ENCODE results near the gene BIN1.

The BIN1 gene

DNA sequence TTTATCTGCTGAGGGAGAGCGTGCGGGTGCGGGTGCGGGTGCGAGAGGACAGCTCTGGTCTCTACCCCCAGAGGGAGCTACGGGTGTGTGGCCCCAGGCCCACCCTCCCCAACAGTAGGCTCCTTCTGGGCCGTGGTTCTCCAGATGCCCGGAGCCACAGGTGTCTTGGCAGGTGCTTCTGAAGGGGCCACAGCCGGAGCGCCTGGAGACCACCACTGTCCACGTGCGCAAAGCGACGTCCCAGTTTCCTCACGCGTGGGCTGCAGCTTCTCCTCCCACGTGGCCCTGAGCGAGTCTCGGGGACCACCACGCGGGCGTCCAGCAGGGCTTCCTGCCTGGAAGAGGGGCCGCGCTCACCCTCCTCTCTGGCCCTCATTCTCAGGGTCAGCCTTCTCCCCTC lies 90.6 kb downstream of the BIN1 start:
- H3K27me3 ChIP-seq (ENCODE audit: control insufficient read depth, insufficient read depth, low read length) = peaks cover 6% of the 10 kb centered on the region
- no peak overlapping the region for H3K4me3 ChIP-seq (ENCODE audit: low read length)
- H3K36me3 ChIP-seq (ENCODE audit: insufficient read depth, low read length) = no peaks in the 10 kb centered on the region
- no peak overlapping the region for H3K9ac ChIP-seq (ENCODE audit: low read depth, low read length)
- H3K9me3 ChIP-seq (replicated peaks; ENCODE audit: low read length) = no peaks in the 10 kb centered on the region
- peaks cover 36% of the 10 kb centered on the region for H3K4me1 ChIP-seq (ENCODE audit: control insufficient read depth, insufficient read depth, low read length)
- no peak overlapping the region for H3K4me2 ChIP-seq (ENCODE audit: low read length)

GRCh38 chr2:127015106-127015910 lies 91.6 kb downstream of the BIN1 start:
- Histone ChIP-seq H3K4me2 (ENCODE audit: low read length) (peak overlapping the region; percentile 58), H3K27me3 (ENCODE audit: control insufficient read depth, insufficient read depth, low read length) (peaks cover 6% of the 10 kb centered on the region), H3K9ac (ENCODE audit: low read depth, low read length) (peak overlapping the region; percentile 57), H3K4me3 (ENCODE audit: low read length) (no peak overlapping the region), H3K36me3 (ENCODE audit: insufficient read depth, low read length) (no peaks in the 10 kb centered on the region), H3K9me3 (replicated peaks; ENCODE audit: low read length) (no peaks in the 10 kb centered on the region), H3K4me1 (ENCODE audit: control insufficient read depth, insufficient read depth, low read length) (peaks cover 36% of the 10 kb centered on the region)

GRCh38 chr2:127014630-127015029 lies 92.3 kb downstream of the BIN1 start:
- Histone ChIP-seq H3K9ac (ENCODE audit: low read depth, low read length) (peak overlapping the region; percentile 57), H3K36me3 (ENCODE audit: insufficient read depth, low read length) (no peaks in the 10 kb centered on the region), H3K27me3 (ENCODE audit: control insufficient read depth, insufficient read depth, low read length) (peaks cover 6% of the 10 kb centered on the region), H3K9me3 (replicated peaks; ENCODE audit: low read length) (no peaks in the 10 kb centered on the region), H3K4me1 (ENCODE audit: control insufficient read depth, insufficient read depth, low read length) (peaks cover 36% of the 10 kb centered on the region), H3K4me2 (ENCODE audit: low read length) (peak overlapping the region; percentile 58), H3K4me3 (ENCODE audit: low read length) (no peak overlapping the region)

GRCh38 chr2:127014224-127014623 lies 92.7 kb downstream of the BIN1 start:
- peak overlapping the region; percentile 55 for H3K4me2 ChIP-seq (ENCODE audit: low read length)
- peaks cover 36% of the 10 kb centered on the region for H3K4me1 ChIP-seq (ENCODE audit: control insufficient read depth, insufficient read depth, low read length)
- H3K36me3 ChIP-seq (ENCODE audit: insufficient read depth, low read length) = no peaks in the 10 kb centered on the region
- peaks cover 6% of the 10 kb centered on the region for H3K27me3 ChIP-seq (ENCODE audit: control insufficient read depth, insufficient read depth, low read length)
- peak overlapping the region; percentile 35 for H3K9ac ChIP-seq (ENCODE audit: low read depth, low read length)
- no peaks in the 10 kb centered on the region for H3K9me3 ChIP-seq (replicated peaks; ENCODE audit: low read length)
- H3K4me3 ChIP-seq (ENCODE audit: low read length) = no peak overlapping the region

GRCh38 chr2:127012868-127013267 lies 94.1 kb downstream of the BIN1 start:
- Histone ChIP-seq H3K9me3 (replicated peaks; ENCODE audit: low read length) (no peaks in the 10 kb centered on the region), H3K36me3 (ENCODE audit: insufficient read depth, low read length) (no peaks in the 10 kb centered on the region), H3K27me3 (ENCODE audit: control insufficient read depth, insufficient read depth, low read length) (no peaks in the 10 kb centered on the region), H3K4me3 (ENCODE audit: low read length) (no peak overlapping the region), H3K9ac (ENCODE audit: low read depth, low read length) (no peak overlapping the region), H3K4me2 (ENCODE audit: low read length) (no peak overlapping the region), H3K4me1 (ENCODE audit: control insufficient read depth, insufficient read depth, low read length) (peaks cover 39% of the 10 kb centered on the region)

GRCh38 chr2:127012215-127012614 lies 94.7 kb downstream of the BIN1 start:
- no peaks in the 10 kb centered on the region for H3K9me3 ChIP-seq (replicated peaks; ENCODE audit: low read length)
- H3K9ac ChIP-seq (ENCODE audit: low read depth, low read length) = no peak overlapping the region
- no peak overlapping the region for H3K4me2 ChIP-seq (ENCODE audit: low read length)
- H3K4me3 ChIP-seq (ENCODE audit: low read length) = no peak overlapping the region
- H3K4me1 ChIP-seq (ENCODE audit: control insufficient read depth, insufficient read depth, low read length) = peaks cover 44% of the 10 kb centered on the region
- H3K36me3 ChIP-seq (ENCODE audit: insufficient read depth, low read length) = no peaks in the 10 kb centered on the region
- H3K27me3 ChIP-seq (ENCODE audit: control insufficient read depth, insufficient read depth, low read length) = no peaks in the 10 kb centered on the region

DNA sequence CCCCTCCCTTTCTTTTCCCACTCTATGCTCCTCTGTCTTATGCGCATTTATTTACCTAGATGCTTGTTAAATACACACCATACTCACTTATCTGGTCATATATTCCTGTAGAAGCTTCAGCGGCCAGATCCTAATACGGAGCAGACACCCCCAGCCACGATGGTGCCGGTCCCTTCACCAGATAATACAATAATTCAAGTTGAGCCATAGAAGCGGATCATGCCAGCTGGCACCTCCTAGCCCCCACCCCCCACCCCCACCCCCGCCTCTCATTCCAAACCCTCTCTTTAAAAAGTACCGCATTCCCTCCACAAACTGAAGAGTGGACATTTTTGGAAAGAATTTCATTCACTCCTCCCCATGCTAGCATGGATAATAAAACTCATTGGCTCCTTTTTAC lies 95.2 kb downstream of the BIN1 start:
- Histone ChIP-seq H3K9ac (ENCODE audit: low read depth, low read length) (no peak overlapping the region), H3K36me3 (ENCODE audit: insufficient read depth, low read length) (no peaks in the 10 kb centered on the region), H3K4me3 (ENCODE audit: low read length) (no peak overlapping the region), H3K9me3 (replicated peaks; ENCODE audit: low read length) (no peaks in the 10 kb centered on the region), H3K4me1 (ENCODE audit: control insufficient read depth, insufficient read depth, low read length) (peaks cover 48% of the 10 kb centered on the region), H3K4me2 (ENCODE audit: low read length) (no peak overlapping the region), H3K27me3 (ENCODE audit: control insufficient read depth, insufficient read depth, low read length) (no peaks in the 10 kb centered on the region)

DNA sequence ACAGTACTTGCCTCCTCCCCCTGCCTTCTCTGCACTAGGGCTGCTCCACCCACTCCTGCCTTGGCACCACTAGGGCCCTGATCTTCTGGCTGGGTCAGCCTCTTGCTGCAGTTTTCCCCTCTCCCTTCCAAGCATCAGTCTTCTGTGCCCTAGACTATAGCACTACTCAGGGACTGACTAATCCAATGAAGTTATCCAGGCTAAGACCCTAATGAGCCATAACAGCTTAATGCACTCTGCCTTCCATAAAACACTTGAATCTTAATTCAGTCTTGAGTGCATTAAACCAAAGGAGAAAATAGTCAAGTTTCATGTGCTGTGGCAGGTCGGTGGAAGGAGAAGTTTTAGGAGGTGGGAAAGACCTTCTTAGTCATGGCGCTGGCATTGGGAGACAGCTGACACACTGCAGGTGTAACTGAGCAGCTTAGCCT lies 95.7 kb downstream of the BIN1 start:
- Histone ChIP-seq H3K9me3 (replicated peaks; ENCODE audit: low read length) (no peaks in the 10 kb centered on the region), H3K4me2 (ENCODE audit: low read length) (no peak overlapping the region), H3K36me3 (ENCODE audit: insufficient read depth, low read length) (no peaks in the 10 kb centered on the region), H3K27me3 (ENCODE audit: control insufficient read depth, insufficient read depth, low read length) (no peaks in the 10 kb centered on the region), H3K4me3 (ENCODE audit: low read length) (no peak overlapping the region), H3K9ac (ENCODE audit: low read depth, low read length) (no peak overlapping the region), H3K4me1 (ENCODE audit: control insufficient read depth, insufficient read depth, low read length) (peaks cover 48% of the 10 kb centered on the region)

- Histone ChIP-seq H3K4me3 (ENCODE audit: low read length) (no peak overlapping the region), H3K4me1 (ENCODE audit: control insufficient read depth, insufficient read depth, low read length) (peaks cover 26% of the 10 kb centered on the region), H3K27me3 (ENCODE audit: control insufficient read depth, insufficient read depth, low read length) (no peaks in the 10 kb centered on the region), H3K36me3 (ENCODE audit: insufficient read depth, low read length) (no peaks in the 10 kb centered on the region), H3K9ac (ENCODE audit: low read depth, low read length) (peak overlapping the region; percentile 25), H3K9me3 (replicated peaks; ENCODE audit: low read length) (no peaks in the 10 kb centered on the region), H3K4me2 (ENCODE audit: low read length) (no peak overlapping the region)
These were observed 98.5 kb downstream of the BIN1 start for GRCh38 chr2:127008265-127009015.

DNA sequence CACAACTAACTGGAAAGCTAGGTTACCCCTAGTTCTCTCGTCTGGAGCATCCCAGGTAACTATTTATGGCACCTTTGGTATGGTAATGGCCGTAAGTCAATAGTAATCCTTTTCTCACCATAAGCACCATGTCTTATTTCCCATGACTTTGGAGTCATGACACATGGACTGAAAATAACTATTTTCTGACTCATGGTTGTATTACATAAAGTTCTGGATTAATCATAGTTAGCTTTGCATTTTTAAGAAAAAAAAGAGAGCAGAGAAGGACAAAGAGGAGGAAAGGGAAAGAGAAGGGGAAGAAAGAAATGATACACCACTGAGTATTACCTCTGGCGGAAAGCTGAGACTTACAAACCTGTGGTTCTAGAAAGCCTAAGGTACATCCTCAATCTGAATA lies 99.3 kb downstream of the BIN1 start:
- H3K4me2 ChIP-seq (ENCODE audit: low read length) = peak overlapping the region; percentile 1
- H3K9me3 ChIP-seq (replicated peaks; ENCODE audit: low read length) = no peaks in the 10 kb centered on the region
- H3K27me3 ChIP-seq (ENCODE audit: control insufficient read depth, insufficient read depth, low read length) = no peaks in the 10 kb centered on the region
- peak overlapping the region; percentile 25 for H3K9ac ChIP-seq (ENCODE audit: low read depth, low read length)
- H3K4me1 ChIP-seq (ENCODE audit: control insufficient read depth, insufficient read depth, low read length) = peaks cover 19% of the 10 kb centered on the region
- no peaks in the 10 kb centered on the region for H3K36me3 ChIP-seq (ENCODE audit: insufficient read depth, low read length)
- H3K4me3 ChIP-seq (ENCODE audit: low read length) = no peak overlapping the region

GRCh38 chr2:127006962-127007361 lies 100.0 kb downstream of the BIN1 start:
- Histone ChIP-seq H3K4me2 (ENCODE audit: low read length) (no peak overlapping the region), H3K27me3 (ENCODE audit: control insufficient read depth, insufficient read depth, low read length) (no peaks in the 10 kb centered on the region), H3K4me1 (ENCODE audit: control insufficient read depth, insufficient read depth, low read length) (peaks cover 12% of the 10 kb centered on the region), H3K9ac (ENCODE audit: low read depth, low read length) (no peak overlapping the region), H3K4me3 (ENCODE audit: low read length) (no peak overlapping the region), H3K36me3 (ENCODE audit: insufficient read depth, low read length) (no peaks in the 10 kb centered on the region), H3K9me3 (replicated peaks; ENCODE audit: low read length) (no peaks in the 10 kb centered on the region)
